HG03354 (cell line): ENCODE measurements around the gene KAT2A.
"Not testable (repeated sequence)": the region's sequence is repeated elsewhere in the genome, so short reads cannot be mapped to it uniquely, and the experiment has no call there.

ENCODE experiments used
- ATAC-seq: cut with Tn5 transposase; IDR thresholded peaks from one replicate; pipeline ENCODE4 v1.9.1; 2021; ENCODE audit warnings: mild to moderate bottlenecking; ENCODE audit not compliant: unreplicated experiment, poor library complexity, severe bottlenecking

The KAT2A gene

DNA sequence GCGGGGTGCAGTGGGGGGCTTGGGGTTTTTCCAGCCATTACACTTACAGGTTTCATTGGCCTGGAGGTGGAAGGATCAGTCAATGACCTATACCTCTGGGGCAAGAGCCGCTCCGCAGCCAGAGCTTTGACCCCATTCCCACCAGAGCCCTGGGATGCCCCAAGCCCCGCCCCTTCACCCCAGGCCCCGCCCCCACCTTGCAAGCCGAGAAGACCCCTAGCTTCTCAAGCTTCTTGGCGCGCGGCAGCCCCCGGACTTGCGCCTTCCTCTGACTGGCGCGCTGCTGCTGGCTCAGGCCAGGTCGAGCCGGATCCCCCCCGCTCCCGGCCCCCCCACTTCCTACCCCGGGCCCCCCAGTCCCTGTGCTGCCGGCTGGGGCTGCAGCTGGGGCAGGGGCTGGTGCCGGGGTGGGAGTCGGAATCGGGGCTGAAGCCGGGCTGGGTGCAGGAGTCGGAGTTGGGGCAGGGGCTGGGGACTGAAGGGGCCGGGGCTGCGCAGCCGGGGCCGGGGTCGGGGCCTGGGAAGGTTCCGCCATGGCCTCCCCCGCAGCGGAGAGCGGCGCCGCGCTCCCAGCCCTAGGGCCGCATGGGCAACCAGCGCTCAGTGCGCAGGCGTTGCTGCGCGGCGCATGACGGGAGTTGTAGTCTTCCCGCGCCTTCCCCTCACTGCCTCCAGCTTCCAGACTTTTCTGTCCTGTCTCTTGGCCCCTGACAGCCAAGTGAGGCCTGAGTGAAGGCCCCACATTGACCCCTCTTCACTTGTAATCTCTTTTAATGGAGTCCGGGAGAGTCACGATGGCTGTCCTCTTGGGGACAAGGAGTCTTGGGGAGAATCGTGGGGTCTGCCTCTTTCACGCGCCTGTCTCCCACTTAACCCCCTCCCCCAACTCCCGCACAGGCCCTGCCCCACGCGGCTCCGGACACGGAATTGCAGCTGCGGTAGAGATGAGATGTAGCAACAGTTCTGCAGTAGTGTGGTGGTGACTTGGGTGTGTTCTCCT, at the start of gene KAT2A:
Gene KAT2A, minus strand, starts transcription at position 598 of the 1,000 bp plus-strand sequence. Its CDS starts 63 bp downstream, at position 535.
- ATAC-seq: peak; percentile 69

GRCh38 chr17:42169351-42169750, 48.2 kb upstream of the KAT2A start:
- ATAC-seq: no peak

DNA sequence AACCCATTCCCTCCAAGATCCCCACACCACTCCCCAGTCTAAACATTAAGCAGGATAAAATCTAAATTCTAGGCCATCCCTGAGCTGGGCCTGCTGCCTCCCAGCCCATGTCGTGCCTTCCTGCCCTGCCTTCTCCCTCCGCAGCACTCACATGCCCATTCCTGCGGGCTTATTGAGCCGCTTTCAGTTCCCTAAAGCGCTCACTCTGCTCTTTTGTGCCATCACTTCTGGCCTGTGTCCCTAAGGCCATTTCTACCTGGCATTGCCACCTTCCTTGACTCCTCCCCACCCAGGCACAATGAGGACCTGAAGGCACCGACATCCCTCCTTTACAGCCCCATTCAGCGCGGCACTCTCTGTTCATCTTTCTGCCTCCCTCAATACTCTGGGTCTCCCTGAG, 46.6 kb upstream of the KAT2A start:
- no peak for ATAC-seq

DNA sequence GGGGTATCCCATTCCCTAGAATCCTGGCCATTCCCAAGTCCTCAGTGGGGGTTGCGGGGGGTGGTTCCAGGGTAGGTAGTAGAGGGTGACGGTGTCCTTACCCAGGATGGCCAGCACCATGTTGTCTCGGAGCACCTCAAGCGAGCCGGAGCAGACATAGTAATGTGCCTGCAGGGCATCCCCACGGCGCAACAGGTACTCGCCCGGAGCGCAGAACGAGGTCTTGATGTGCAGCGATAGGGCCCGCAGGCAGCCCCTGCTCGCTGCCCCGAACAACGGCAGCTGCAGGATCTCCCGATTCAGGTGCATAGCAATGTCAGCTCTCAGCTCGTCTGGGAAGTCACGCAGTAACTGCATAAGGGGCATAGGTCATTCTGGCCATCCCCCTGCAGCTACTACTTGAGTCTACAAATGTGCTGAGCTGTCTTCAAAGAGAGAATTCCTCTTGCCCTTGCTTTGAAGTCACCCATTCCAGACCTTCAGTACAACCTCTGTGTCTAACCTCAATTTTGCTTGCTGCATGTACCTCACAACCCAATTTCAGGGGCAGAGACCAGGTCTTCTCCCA, 45.1 kb upstream of the KAT2A start:
- ATAC-seq: no peak

DNA sequence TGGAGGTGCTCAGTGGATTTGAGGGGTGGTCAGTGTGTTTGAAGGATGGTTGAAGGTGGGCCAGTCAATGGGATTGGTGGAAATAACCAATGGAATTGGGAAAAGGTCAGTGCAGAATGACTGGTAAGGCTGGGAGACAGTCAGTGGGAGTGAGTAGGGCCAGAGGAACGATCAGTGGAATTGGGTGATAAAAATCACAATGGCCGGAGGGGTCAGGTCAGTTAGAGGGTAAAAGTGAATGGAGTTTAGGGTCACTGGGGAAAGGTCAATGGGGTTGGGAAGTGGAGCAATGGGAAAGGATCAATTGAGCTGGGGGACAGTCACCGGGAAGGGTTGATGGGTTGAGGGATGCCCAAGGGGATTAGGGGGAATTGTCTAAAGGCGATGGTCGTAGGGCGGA, 44.6 kb upstream of the KAT2A start:
- ATAC-seq: no peak

GRCh38 chr17:42163696-42164407, 42.7 kb upstream of the KAT2A start:
- ATAC-seq: no peak

DNA sequence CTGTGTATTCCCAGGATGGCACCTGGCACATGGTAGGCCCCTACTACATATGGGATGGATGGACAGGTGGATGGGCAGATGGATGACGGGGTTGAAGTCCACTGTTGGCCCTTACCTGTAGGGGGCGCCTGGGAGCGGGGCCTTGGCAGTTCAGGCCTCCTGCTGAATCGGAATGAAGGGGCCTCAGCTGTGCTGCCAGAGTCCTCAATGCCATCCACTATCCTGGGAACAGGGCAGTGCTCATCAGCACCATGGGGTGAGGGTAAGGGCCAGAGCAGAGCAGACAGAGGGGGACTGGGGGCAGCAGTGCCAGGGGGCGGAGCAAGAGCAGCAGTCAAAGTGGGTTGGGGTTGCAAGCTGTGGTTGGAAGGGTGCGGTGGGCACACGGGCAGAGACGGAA, 41.9 kb upstream of the KAT2A start:
- ATAC-seq: no peak

- no peak for ATAC-seq
Observed at GRCh38 chr17:42160531-42160910, 39.4 kb upstream of the KAT2A start.

GRCh38 chr17:42159796-42160530, 38.8 kb upstream of the KAT2A start:
- no peak for ATAC-seq

DNA sequence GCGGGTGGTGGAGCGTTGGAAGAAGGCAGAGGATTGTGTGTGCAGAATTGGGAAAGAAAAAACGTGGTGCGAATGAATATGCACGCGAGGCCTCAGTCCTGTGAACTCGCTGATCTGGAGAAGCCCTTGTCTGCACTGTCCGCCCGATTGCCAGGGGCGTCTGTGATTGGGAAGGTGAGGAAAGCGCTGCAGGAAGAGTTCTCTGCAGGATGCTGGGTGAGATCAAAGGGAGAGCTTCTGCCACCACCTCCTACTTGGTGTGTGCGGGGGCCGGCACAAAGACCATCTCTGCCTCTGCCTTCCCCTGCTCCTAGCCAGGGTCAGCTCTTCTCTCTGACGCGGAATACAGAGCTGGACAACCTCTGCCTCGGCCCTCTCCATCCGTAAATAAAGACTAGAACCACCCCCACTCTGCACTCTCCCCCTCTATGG, 34.5 kb upstream of the KAT2A start:
- ATAC-seq: no peak

DNA sequence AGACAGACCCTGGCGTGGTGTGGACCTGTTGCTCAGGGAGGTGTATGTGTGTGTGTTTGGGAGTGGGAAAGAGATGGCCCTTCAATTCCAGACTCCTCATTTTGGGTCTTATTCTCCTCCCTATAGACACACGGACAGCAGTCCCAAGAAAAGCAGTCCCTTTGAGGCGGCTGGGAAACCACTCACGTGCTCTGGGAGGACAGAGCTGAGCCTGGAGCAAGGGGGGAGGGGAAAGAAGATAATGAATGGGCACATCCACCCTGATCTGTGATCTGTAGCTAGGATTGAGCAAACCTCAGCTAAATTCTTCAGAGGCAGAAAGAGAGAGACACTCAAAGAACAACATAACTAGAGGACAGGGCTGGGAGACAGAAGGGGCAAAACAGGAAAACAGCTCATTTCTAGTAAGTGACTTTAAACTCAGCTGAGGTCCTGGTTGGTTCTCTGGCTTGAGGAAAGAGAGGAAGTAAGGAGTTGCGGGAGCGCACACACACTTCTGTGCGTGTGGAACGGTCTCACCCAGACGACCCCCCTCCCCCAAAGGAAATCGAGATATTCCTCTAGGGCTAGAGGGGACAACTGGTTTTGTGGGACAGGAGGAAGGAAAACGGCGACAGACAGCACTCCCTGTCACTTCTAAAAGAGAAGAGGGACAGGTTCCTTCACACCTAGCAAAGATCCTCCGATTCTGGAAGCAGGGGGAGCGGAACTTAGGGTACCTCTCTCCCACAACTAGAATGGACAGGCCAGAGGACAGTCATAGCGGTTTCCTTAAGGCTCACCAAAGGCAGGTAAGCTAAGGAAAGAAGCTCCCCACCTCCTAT, 33.0 kb upstream of the KAT2A start:
- ATAC-seq: peak; percentile 7

DNA sequence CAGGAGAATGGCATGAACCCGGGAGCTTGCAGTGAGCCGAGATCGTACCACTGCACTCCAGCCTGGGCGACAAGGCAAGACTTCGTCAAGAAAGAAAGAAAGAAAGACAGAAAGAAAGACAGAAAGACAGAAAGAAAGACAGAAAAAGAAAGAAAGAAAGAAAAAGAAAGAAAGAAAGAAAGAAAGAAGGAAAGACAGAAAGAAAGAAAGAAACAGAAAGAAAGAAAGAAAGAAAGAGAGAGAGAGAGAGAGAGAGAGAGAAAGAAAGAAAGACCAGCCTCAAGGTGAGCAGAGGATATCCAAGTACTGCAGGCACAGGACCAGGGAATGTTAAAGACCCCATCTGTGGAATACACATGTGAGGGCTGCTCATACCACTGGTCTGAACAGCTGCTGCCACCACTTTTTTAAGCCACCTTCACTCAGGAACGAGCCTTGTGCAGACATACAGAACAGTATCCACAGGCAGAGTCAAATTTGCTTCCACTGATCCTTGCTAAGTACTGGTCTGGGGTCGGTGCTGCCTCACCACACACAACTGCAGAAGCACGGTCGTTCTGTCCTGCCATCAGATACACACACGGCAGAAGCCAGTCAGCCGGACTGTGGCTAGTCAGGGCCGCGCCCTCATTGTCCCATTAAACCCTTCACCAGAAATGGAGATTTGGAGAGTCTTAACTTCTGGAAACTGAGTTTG, 25.9 kb upstream of the KAT2A start:
- no peak for ATAC-seq

DNA sequence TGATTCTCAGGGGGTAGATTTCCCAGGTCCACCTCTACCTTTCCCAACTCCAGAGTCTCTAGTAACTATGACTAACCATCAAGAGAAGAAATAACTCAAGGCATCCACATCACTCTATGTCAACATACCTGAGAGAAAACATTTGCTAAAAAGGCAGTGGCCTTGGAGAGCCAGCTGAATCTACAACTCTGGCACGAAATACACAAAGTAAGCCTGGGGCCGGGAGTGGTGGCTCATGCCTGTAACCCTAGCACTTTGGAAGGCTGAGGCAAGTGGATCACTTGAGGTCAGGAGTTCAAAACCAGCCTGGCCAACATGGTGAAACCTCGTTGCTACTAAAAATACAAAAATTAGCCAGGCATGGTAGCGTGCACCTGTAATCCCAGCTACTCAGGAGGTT, 22.0 kb upstream of the KAT2A start:
- not testable (repeated sequence) for ATAC-seq

DNA sequence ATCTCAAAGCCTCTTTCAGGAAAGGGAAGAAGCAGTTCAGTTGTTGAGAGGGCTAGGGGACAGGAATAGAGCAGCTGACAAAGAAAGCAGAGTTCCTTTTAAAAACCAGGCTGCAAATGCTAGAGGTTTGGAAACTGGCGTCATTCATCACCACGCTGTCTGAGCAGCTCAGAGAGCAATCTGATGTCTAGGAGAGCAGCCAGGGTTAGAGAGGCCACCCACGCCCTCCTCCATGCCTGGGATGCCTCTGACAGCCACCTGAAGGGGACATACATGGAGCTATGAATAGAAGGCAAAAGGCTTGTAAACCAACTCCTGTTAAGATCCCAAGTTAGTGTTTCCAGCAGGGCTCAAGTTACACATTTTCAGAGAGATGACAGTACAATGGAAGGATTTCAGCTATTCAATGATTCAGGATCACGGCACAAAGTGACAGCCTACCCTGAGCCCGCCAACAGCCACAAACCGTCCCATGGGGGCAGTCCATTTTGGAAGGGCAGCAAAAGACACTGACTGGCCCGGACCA, 21.3 kb upstream of the KAT2A start:
- ATAC-seq: no peak

GRCh38 chr17:42141382-42141781, 20.2 kb upstream of the KAT2A start:
- no peak for ATAC-seq

DNA sequence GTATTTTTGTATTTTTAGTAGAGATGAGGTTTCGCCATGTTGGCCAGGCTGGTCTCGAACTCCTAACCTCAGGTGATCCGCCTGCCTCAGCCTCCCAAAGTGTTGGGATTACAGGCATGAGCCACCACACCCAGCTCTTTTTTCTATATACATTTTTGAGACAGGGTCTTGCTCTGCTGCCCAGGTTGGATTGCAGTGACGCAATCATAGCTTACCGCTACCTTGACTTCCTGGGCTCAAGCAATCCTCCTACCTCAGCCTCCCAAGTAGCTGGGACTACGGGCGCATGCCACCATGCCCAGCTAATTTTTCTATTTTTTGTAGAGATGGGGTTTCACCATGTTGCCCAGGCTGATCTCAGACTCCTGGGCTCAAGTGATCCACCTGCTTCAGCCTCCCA, 19.5 kb upstream of the KAT2A start:
- not testable (repeated sequence) for ATAC-seq

DNA sequence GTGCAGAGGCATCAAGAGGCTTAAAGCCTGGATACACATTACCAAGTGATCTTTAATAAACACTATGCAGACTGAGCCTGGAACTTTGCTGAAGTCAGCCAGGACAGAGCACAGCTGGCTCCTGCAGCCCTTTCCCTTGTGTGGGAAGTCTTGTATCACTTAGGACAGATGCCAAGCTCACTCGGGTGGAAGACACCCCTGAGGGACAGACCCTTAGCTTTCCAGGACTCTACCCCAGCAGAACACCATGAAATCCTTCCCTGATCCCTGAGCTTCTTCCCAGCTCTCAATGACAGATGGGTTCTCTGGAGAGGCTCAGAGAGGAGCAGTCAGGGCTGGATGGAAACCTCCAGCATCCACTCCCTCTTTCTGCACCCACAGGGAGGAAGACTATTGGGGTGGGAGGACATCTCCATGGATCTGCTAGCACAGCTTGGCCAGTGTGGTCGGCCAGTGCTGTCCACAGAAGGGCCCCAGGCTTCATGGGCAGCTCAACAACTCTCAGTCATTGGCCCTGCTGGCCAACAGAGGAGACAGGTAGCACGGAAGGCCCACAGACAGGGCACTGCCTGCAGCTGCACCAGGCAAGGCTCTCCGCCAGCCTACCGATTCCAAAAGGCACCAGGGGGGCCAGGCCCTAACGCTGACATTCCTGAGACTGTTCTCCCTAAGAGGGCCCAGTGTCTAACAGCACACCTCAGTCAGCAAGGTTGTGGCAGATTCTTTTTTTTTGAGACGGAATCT, 17.8 kb upstream of the KAT2A start:
- no peak for ATAC-seq

GRCh38 chr17:42136654-42137051, 15.5 kb upstream of the KAT2A start:
- no peak for ATAC-seq
